ENCODE results near the gene TTC23. TPM values are rescaled to one million over a fixed set of nuclear protein-coding genes. Genes with fewer than 3 reads are reported as not detected.

TTC23 gene
- total RNA-seq, 1 experiment from 2014 or later: 13.4 TPM

DNA sequence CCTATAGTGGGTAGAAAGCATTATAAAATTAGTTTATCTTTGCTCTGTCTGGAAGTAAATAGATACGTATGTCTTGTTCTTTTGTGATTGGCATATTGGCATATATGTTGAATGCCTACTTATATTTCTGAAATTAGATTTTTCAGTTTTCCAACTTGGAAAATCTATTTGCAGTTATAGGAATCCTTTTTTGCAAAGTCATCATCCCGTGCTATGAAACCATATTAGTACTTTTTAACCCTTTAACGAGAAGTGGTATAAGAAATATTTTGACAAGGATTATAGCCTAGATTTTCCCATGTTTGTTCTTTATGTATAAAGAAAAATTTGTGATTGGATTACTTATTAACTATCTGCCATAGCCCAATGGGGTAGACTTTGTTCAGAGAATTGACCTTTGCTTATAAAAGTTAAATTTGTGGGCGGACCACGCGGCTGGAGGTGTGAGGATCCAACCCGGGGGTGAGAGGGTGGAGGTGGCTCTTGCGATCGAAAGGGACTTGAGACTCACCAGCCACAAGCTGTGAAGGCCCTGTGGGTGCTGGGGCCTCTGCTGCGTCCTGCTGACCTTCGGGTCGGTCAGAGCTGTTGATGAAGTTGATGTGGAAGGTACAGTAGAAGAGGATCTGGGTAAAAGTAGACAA, 7.8 kb upstream of the TTC23 start:
- TF ChIP-seq, protein P1, sequence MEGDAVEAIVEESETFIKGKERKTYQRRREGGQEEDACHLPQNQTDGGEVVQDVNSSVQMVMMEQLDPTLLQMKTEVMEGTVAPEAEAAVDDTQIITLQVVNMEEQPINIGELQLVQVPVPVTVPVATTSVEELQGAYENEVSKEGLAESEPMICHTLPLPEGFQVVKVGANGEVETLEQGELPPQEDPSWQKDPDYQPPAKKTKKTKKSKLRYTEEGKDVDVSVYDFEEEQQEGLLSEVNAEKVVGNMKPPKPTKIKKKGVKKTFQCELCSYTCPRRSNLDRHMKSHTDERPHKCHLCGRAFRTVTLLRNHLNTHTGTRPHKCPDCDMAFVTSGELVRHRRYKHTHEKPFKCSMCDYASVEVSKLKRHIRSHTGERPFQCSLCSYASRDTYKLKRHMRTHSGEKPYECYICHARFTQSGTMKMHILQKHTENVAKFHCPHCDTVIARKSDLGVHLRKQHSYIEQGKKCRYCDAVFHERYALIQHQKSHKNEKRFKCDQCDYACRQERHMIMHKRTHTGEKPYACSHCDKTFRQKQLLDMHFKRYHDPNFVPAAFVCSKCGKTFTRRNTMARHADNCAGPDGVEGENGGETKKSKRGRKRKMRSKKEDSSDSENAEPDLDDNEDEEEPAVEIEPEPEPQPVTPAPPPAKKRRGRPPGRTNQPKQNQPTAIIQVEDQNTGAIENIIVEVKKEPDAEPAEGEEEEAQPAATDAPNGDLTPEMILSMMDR (conservative IDR thresholded peaks at IDR 0.05; ENCODE audit: low read depth, low read length): no peak
- CTCF ChIA-PET: no interaction called here
- no peak overlapping the region for H3K27ac ChIP-seq (ENCODE audit: low read depth, low read length, poor library complexity, severe bottlenecking)
- H3K27me3 ChIP-seq (replicated peaks; ENCODE audit: insufficient read depth, low read depth, low read length, poor library complexity): no peaks in the 10 kb centered on the region
- H3K4me1 ChIP-seq (ENCODE audit: insufficient read depth, low read length, poor library complexity, severe bottlenecking): no peaks in the 10 kb centered on the region
- no TSS peak for BruUV-seq (replicated peaks)
- H3K4me3 ChIP-seq (ENCODE audit: low read depth, low read length, poor library complexity, severe bottlenecking): no peak overlapping the region
- DNase-seq (ENCODE audit: low spot score): no peak
- no peaks in the 10 kb centered on the region for H3K9me3 ChIP-seq (ENCODE audit: low read depth, low read length, poor library complexity, severe bottlenecking)
- H3K36me3 ChIP-seq (ENCODE audit: insufficient read depth, low read length, poor library complexity, severe bottlenecking): peaks cover 6% of the 10 kb centered on the region
- POLR2A ChIA-PET (ENCODE audit: low non-redundant PET): no interaction called here
- intact Hi-C loops (cut with micrococcal nuclease; ENCODE audit: unreplicated experiment): no loop called here

DNA sequence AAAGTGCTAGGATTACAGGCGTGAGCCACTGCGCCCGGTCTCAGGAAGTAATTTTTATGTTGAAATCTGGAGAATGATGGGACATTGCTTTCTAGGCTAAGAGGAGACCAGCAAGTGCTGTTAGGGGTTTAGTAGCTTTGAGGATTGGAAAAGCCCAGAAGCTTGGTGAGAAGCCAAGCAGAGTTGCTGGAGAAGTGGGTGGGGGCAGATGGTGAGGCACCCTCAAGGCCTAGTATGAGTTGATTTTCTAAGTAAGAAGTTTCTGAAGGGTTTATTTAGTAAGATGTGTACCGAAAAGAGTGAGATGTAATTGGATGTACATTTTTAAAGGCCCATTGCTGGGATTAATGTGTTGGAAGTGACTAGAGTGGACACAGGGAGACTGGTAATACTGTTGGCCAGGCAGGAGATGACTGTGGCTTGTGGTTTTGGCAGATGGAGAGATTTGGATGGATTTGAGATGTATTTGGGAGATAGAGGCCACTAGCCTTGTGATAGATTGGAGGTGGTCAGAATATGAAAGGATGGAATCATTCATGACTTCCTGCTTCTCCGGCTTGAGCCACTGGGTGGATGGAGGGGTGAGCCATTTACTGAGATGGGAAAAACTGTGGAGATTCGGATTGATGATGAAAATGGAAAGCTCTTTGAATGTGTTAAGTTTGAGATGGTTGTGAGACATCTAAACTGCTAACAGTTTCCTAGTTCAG, 4.2 kb upstream of the TTC23 start:
- Histone ChIP-seq H3K27me3 (replicated peaks; ENCODE audit: insufficient read depth, low read depth, low read length, poor library complexity) (no peaks in the 10 kb centered on the region), H3K27ac (ENCODE audit: low read depth, low read length, poor library complexity, severe bottlenecking) (no peak overlapping the region), H3K4me1 (ENCODE audit: insufficient read depth, low read length, poor library complexity, severe bottlenecking) (peaks cover 12% of the 10 kb centered on the region), H3K4me3 (ENCODE audit: low read depth, low read length, poor library complexity, severe bottlenecking) (no peak overlapping the region), H3K9me3 (ENCODE audit: low read depth, low read length, poor library complexity, severe bottlenecking) (no peaks in the 10 kb centered on the region), H3K36me3 (ENCODE audit: insufficient read depth, low read length, poor library complexity, severe bottlenecking) (peaks cover 6% of the 10 kb centered on the region)
- no TSS peak for BruUV-seq (replicated peaks)
- intact Hi-C loops (cut with micrococcal nuclease; ENCODE audit: unreplicated experiment): no loop called here
- no peak for TF ChIP-seq EZH2 (IDR thresholded peaks at IDR 0.05; ENCODE audit: borderline replicate concordance, low read depth, low read length, poor library complexity, severe bottlenecking)
- TF ChIP-seq, protein P1 (conservative IDR thresholded peaks at IDR 0.05; ENCODE audit: low read depth, low read length): no peak
- ChIA-PET CTCF (no interaction called here), POLR2A (ENCODE audit: low non-redundant PET) (no interaction called here)
- DNase-seq (ENCODE audit: low spot score): no peak

DNA sequence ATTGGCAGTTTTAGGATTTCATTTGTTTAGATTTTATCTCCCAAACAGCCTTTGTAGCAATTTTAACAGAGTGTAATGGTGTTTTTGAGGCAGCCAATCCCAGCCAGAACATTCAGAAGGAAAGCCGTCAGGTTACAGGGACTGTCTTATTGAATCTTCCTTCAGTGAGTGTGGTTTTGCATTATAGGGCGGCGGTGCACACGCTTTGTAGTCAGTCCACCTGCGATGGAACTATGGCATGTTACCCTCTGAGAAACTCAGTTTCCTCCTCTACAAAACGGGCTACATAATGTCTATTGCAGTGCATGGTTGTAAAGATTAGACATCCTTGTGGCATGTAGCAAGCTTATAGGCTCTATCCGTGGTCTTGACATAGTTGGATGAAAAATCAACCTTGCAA, 2.9 kb upstream of the TTC23 start:
- no peak overlapping the region for H3K27ac ChIP-seq (ENCODE audit: low read depth, low read length, poor library complexity, severe bottlenecking)
- BruUV-seq (replicated peaks): no TSS peak

More for the DNA sequence above, 2.9 kb upstream of the TTC23 start:
- no peaks in the 10 kb centered on the region for H3K27me3 ChIP-seq (replicated peaks; ENCODE audit: insufficient read depth, low read depth, low read length, poor library complexity)
- no peaks in the 10 kb centered on the region for H3K9me3 ChIP-seq (ENCODE audit: low read depth, low read length, poor library complexity, severe bottlenecking)
- peaks cover 20% of the 10 kb centered on the region for H3K4me1 ChIP-seq (ENCODE audit: insufficient read depth, low read length, poor library complexity, severe bottlenecking)
- ChIA-PET POLR2A (ENCODE audit: low non-redundant PET) (no interaction called here), CTCF (no interaction called here)
- intact Hi-C loops (cut with micrococcal nuclease; ENCODE audit: unreplicated experiment): no loop called here
- H3K36me3 ChIP-seq (ENCODE audit: insufficient read depth, low read length, poor library complexity, severe bottlenecking): peaks cover 6% of the 10 kb centered on the region
- H3K4me3 ChIP-seq (ENCODE audit: low read depth, low read length, poor library complexity, severe bottlenecking): peak overlapping the region; percentile 78
- TF ChIP-seq, protein P1 (conservative IDR thresholded peaks at IDR 0.05; ENCODE audit: low read depth, low read length): no peak
- TF ChIP-seq EZH2 (IDR thresholded peaks at IDR 0.05; ENCODE audit: borderline replicate concordance, low read depth, low read length, poor library complexity, severe bottlenecking): no peak
- DNase-seq (ENCODE audit: low spot score): no peak
